ENCODE results near the gene RNF157. TPM values are rescaled to one million over a fixed set of nuclear protein-coding genes. Genes with fewer than 3 reads are reported as not detected.

The RNF157 gene
- total RNA-seq, 1 donor, result 4.7 TPM

- no peak for TF ChIP-seq CTCF (IDR thresholded peaks at IDR 0.05; ENCODE audit: insufficient read depth, low read depth, low read length)
- no peak for DNase-seq (ENCODE audit: low read depth)
- H3K4me3 ChIP-seq (ENCODE audit: low read depth, low read length), result no peak overlapping the region
Observed at GRCh38 chr17:76142039-76142584, 98.2 kb downstream of the RNF157 start.

- DNase-seq (ENCODE audit: low read depth), result peak; percentile 84
- TF ChIP-seq CTCF (IDR thresholded peaks at IDR 0.05; ENCODE audit: insufficient read depth, low read depth, low read length), result no peak
- peak within 1 kb of the TSS; percentile 67 for H3K4me3 ChIP-seq (ENCODE audit: low read depth, low read length)
Observed at GRCh38 chr17:76141212-76142038, 98.9 kb downstream of the RNF157 start, which contains the start of gene FOXJ1. Gene FOXJ1 (minus strand): TSS chr17:76141245. CDS start chr17:76140395, 850 bp downstream.

GRCh38 chr17:76140661-76141211 is 99.6 kb downstream of the RNF157 start:
- peak overlapping the region; percentile 67 for H3K4me3 ChIP-seq (ENCODE audit: low read depth, low read length)
- DNase-seq (ENCODE audit: low read depth), result no peak
- no peak for TF ChIP-seq CTCF (IDR thresholded peaks at IDR 0.05; ENCODE audit: insufficient read depth, low read depth, low read length)

- no peak for TF ChIP-seq CTCF (IDR thresholded peaks at IDR 0.05; ENCODE audit: insufficient read depth, low read depth, low read length)
- no peak overlapping the region for H3K4me3 ChIP-seq (ENCODE audit: low read depth, low read length)
- DNase-seq (ENCODE audit: low read depth), result no peak
Observed at GRCh38 chr17:76139801-76140660, 100.3 kb downstream of the RNF157 start.

GRCh38 chr17:76138896-76139752 is 101.2 kb downstream of the RNF157 start:
- no peak overlapping the region for H3K4me3 ChIP-seq (ENCODE audit: low read depth, low read length)
- no peak for DNase-seq (ENCODE audit: low read depth)
- TF ChIP-seq CTCF (IDR thresholded peaks at IDR 0.05; ENCODE audit: insufficient read depth, low read depth, low read length), result no peak

All from fibroblast of villous mesenchyme (primary cell).